ENCODE data around the gene CHST8.

The CHST8 gene

DNA sequence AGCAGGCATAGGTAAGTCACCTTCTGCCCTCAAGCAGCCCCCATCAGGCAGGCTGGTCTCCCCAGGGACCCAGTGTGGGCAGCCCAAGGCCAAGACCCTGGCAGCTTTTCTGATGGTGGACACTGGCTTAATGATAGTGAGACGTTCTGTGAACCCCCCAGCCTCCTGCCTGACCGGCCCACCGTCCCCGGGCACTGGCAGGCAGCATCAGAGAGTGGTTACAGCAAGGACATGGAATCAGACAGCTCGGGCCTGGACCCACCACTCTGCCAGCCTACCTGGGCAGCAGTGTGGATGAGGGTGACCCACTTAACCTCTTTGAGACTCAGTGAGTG is 129.7 kb downstream of the CHST8 start:
- H3K27ac ChIP-seq (ENCODE audit: low read depth, low read length) = no peak overlapping the region
- peaks cover 0 to 12% of the 10 kb centered on the region in 2 donors for H3K27me3 ChIP-seq (ENCODE audit: control insufficient read depth in 1 of 2, insufficient read depth in 2 of 2, low read length in 2 of 2)

DNA sequence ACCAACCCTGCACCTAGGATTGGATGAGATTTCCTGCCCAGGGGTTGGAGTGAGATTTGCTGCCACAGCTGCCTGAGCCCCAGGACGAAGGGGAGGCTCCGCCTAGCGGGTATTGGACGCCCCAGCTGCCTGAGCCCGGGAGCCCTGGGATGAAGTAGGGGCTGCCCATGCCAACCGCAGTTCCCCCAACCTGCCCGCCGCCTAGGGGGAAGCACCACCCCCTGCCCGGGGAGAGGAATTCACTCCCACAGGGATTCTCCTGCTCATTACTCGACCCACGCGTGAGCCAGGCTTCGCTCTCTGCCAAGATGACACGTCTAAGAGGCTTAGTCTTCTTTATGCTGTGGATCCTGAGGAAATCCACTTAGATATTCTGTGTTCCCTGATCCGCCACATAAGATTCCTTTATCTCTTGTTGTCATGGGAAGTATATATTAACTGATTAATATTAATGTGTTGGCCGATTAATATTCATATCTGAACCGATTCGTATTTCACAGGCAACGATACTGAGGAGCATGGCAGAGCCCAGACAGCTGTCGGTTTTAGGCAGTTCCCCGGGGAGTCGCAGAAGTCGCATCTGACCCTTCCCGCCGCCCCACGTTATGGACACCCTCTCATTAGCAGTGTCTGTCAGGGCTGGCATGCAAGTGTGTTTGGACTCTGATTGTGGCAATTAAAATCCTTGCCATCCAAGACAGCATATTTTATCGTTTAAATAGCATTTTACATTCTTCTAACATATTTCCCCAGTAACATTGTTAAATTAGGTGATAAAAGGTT is 130.5 kb downstream of the CHST8 start:
- no peaks in the 10 kb centered on the region for H3K36me3 ChIP-seq (ENCODE audit: insufficient read depth, low read length)
- H3K27me3 ChIP-seq (ENCODE audit: control insufficient read depth in 1 of 2, insufficient read depth in 2 of 2, low read length in 2 of 2) = peaks cover 0 to 15% of the 10 kb centered on the region in 2 donors
- H3K4me3 ChIP-seq (ENCODE audit: low read depth in 1 of 2, low read length in 2 of 2) = no peak overlapping the region
- H3K4me1 ChIP-seq (ENCODE audit: insufficient read depth, low read length) = no peaks in the 10 kb centered on the region
- H3K27ac ChIP-seq (ENCODE audit: low read depth, low read length) = no peak overlapping the region
- H3K9me3 ChIP-seq (ENCODE audit: low read length) = no peaks in the 10 kb centered on the region
- no peak overlapping the region for H3K9ac ChIP-seq (ENCODE audit: low read length)

More for the DNA sequence above, 129.7 kb downstream of the CHST8 start:
- H3K4me1 ChIP-seq (ENCODE audit: insufficient read depth, low read length) = no peaks in the 10 kb centered on the region
- H3K4me3 ChIP-seq (ENCODE audit: low read depth in 1 of 2, low read length in 2 of 2) = no peak overlapping the region
- H3K9me3 ChIP-seq (ENCODE audit: low read length) = no peaks in the 10 kb centered on the region
- no peak overlapping the region for H3K9ac ChIP-seq (ENCODE audit: low read length)
- no peaks in the 10 kb centered on the region for H3K36me3 ChIP-seq (ENCODE audit: insufficient read depth, low read length)

DNA sequence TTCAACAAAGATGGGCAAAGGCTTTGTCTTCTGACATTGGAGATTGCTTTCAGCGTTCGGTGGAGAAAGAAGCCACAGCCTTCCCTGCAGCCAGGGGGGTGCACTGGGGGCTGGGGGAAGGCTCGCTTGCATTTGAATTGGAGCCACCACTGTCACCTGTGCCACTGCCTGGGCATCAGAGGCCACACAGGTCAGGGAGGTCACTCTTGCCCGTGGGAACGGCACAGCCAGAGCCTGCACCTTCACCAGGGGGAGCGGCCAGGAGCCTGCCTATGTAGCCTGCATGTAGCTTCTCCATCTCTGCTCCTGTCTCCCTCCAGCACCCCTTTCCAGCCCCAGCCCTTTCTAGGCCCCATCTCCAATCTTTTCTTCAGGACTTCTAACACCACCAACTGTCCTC is 131.2 kb downstream of the CHST8 start:
- H3K27me3 ChIP-seq (ENCODE audit: control insufficient read depth in 1 of 2, insufficient read depth in 2 of 2, low read length in 2 of 2) = peaks cover 0 to 15% of the 10 kb centered on the region in 2 donors
- H3K9me3 ChIP-seq (ENCODE audit: low read length) = no peaks in the 10 kb centered on the region
- H3K36me3 ChIP-seq (ENCODE audit: insufficient read depth, low read length) = no peaks in the 10 kb centered on the region
- H3K4me1 ChIP-seq (ENCODE audit: insufficient read depth, low read length) = no peaks in the 10 kb centered on the region
- H3K27ac ChIP-seq (ENCODE audit: low read depth, low read length) = no peak overlapping the region
- H3K9ac ChIP-seq (ENCODE audit: low read length) = no peak overlapping the region
- no peak overlapping the region for H3K4me3 ChIP-seq (ENCODE audit: low read depth in 1 of 2, low read length in 2 of 2)

- Histone ChIP-seq H3K27me3 (ENCODE audit: control insufficient read depth in 1 of 2, insufficient read depth in 2 of 2, low read length in 2 of 2) (peaks cover 0 to 8% of the 10 kb centered on the region in 2 donors), H3K27ac (ENCODE audit: low read depth, low read length) (no peak overlapping the region)
Measured at GRCh38 chr19:33754361-33754760, 132.6 kb downstream of the CHST8 start.

DNA sequence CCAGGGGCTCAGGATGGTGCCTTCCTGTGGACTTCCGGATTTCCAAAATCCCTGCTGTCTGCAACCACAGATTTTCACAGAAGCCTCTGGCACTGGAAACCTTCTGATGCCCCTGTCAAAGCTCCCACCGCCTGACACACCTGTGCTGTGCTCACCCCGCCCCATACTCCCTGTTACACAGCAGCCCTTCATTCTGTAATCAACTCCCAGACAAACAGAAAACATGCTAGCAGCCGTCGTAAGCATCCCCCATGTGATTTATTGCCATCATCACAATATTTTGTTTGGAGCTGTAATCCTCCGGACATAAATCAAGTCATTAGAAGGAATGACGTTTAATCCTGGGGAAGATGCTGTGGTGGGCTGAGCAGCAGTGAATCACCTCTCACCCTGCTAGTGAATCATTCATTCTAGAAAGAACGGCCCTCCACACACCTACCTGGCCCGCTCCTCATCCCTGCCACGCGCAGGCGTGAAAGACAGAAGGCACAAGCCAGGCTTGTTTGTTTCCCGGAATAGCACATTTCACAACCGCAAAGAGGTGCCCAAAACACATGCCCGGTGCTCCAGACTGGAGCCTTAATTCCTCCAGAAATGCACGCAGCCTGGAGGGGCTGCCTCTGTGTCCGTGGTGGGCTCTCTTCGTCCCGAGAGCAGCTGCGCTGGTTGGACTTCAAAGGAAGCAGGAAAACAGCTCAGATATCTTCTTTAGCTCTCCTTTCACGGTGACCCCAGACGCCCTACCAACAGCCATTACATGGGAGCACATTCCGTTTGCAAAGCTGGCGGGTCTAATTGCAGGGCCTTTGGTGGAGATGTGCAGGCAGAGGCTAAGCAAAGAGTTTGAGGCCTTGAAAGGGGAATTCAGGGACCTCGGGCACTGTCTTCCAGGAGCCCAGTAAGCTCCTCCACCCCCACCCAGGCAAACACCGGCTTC is 133.6 kb downstream of the CHST8 start:
- H3K9me3 ChIP-seq (ENCODE audit: low read length) = no peaks in the 10 kb centered on the region
- no peaks in the 10 kb centered on the region for H3K36me3 ChIP-seq (ENCODE audit: insufficient read depth, low read length)
- H3K4me1 ChIP-seq (ENCODE audit: insufficient read depth, low read length) = no peaks in the 10 kb centered on the region
- H3K27me3 ChIP-seq (ENCODE audit: control insufficient read depth in 1 of 2, insufficient read depth in 2 of 2, low read length in 2 of 2) = peaks cover 0 to 8% of the 10 kb centered on the region in 2 donors
- H3K27ac ChIP-seq (ENCODE audit: low read depth, low read length) = no peak overlapping the region
- no peak overlapping the region for H3K4me3 ChIP-seq (ENCODE audit: low read depth in 1 of 2, low read length in 2 of 2)
- no peak overlapping the region for H3K9ac ChIP-seq (ENCODE audit: low read length)

More at GRCh38 chr19:33754361-33754760, 132.6 kb downstream of the CHST8 start:
- Histone ChIP-seq H3K9me3 (ENCODE audit: low read length) (no peaks in the 10 kb centered on the region), H3K4me3 (ENCODE audit: low read depth in 1 of 2, low read length in 2 of 2) (no peak overlapping the region), H3K36me3 (ENCODE audit: insufficient read depth, low read length) (no peaks in the 10 kb centered on the region), H3K9ac (ENCODE audit: low read length) (no peak overlapping the region), H3K4me1 (ENCODE audit: insufficient read depth, low read length) (no peaks in the 10 kb centered on the region)

- no peaks in the 10 kb centered on the region for H3K4me1 ChIP-seq (ENCODE audit: insufficient read depth, low read length)
- H3K27me3 ChIP-seq (ENCODE audit: control insufficient read depth in 1 of 2, insufficient read depth in 2 of 2, low read length in 2 of 2) = peaks cover 0 to 8% of the 10 kb centered on the region in 2 donors
- no peak overlapping the region for H3K27ac ChIP-seq (ENCODE audit: low read depth, low read length)
- no peaks in the 10 kb centered on the region for H3K36me3 ChIP-seq (ENCODE audit: insufficient read depth, low read length)
- no peaks in the 10 kb centered on the region for H3K9me3 ChIP-seq (ENCODE audit: low read length)
- H3K4me3 ChIP-seq (ENCODE audit: low read depth in 1 of 2, low read length in 2 of 2) = no peak overlapping the region
- no peak overlapping the region for H3K9ac ChIP-seq (ENCODE audit: low read length)
Measured at GRCh38 chr19:33756177-33756576, 134.4 kb downstream of the CHST8 start.

DNA sequence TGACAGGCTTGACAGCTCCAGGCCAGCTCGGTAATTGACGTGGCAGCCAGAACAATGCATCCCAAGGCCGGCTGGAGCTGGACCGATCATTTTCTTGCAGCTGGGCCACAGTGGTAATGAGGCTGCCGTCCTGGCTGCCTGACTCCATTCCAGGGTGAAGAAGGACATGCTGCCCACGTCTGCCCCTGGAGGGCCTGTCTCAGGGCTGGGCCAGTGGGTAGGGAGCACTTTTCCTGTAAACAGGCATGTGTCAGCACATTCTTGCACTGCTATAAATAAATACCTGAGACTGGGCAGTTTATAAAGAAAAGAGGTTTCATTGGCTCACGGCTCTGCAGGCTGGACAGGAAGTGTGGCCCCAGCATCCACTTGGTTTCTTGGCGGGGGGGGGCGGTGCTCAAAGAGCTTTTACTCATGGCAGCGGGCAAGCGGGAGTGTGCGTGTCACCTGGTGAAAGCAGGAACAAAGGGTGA is 136.8 kb downstream of the CHST8 start:
- Histone ChIP-seq H3K9me3 (ENCODE audit: low read length) (no peaks in the 10 kb centered on the region), H3K36me3 (ENCODE audit: insufficient read depth, low read length) (no peaks in the 10 kb centered on the region), H3K4me1 (ENCODE audit: insufficient read depth, low read length) (no peaks in the 10 kb centered on the region), H3K27me3 (ENCODE audit: control insufficient read depth in 1 of 2, insufficient read depth in 2 of 2, low read length in 2 of 2) (peaks cover 0 to 10% of the 10 kb centered on the region in 2 donors), H3K4me3 (ENCODE audit: low read depth in 1 of 2, low read length in 2 of 2) (no peak overlapping the region), H3K27ac (ENCODE audit: low read depth, low read length) (no peak overlapping the region), H3K9ac (ENCODE audit: low read length) (no peak overlapping the region)

- Histone ChIP-seq H3K9me3 (ENCODE audit: low read length) (no peaks in the 10 kb centered on the region), H3K27ac (ENCODE audit: low read depth, low read length) (no peak overlapping the region), H3K27me3 (ENCODE audit: control insufficient read depth in 1 of 2, insufficient read depth in 2 of 2, low read length in 2 of 2) (peaks cover 0 to 12% of the 10 kb centered on the region in 2 donors), H3K9ac (ENCODE audit: low read length) (no peak overlapping the region), H3K36me3 (ENCODE audit: insufficient read depth, low read length) (no peaks in the 10 kb centered on the region), H3K4me1 (ENCODE audit: insufficient read depth, low read length) (no peaks in the 10 kb centered on the region), H3K4me3 (ENCODE audit: low read depth in 1 of 2, low read length in 2 of 2) (no peak overlapping the region)
Measured at GRCh38 chr19:33759356-33759755, 137.6 kb downstream of the CHST8 start.

DNA sequence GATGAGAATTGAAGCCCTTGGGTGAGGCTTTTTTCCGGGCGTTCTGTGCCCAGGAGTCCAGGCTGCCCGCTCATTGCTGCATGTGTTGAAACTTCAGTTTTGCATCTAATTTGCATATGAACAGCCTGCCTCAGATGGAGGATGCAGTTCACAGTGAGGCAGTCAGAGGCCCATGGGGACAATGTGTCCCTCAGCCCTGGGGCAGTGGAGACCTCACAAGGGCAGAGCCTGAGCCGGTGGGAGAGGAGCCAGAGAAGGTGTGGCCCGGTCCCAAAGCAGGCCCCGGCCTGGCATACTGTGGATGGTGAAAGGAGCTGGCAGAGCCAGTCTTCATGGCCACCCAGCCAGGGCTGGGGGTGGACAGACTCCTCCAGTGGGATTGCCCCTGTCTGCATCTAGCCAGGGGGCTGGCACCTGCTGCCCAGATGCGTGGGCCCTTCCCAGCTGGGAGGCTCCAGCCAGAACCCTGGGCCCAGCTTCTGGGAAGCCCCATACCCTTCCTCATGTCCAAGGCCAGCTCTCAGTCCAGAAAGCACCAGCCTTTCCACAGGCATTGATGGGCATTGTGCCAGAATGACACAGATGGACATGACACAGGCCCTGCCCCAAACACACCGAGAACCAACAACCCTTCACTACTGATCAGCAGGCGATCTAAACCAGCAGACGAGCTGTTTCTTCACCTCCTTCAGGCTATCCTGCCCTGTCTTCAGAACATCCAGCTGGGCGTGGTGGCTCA is 142.0 kb downstream of the CHST8 start:
- no peak overlapping the region for H3K27ac ChIP-seq (ENCODE audit: low read depth, low read length)
- H3K27me3 ChIP-seq (ENCODE audit: control insufficient read depth in 1 of 2, insufficient read depth in 2 of 2, low read length in 2 of 2) = peaks cover 0 to 12% of the 10 kb centered on the region in 2 donors

GRCh38 chr19:33766623-33767022 is 144.9 kb downstream of the CHST8 start:
- Histone ChIP-seq H3K9me3 (ENCODE audit: low read length) (no peaks in the 10 kb centered on the region), H3K36me3 (ENCODE audit: insufficient read depth, low read length) (no peaks in the 10 kb centered on the region), H3K9ac (ENCODE audit: low read length) (no peak overlapping the region), H3K4me1 (ENCODE audit: insufficient read depth, low read length) (no peaks in the 10 kb centered on the region), H3K4me3 (ENCODE audit: low read depth in 1 of 2, low read length in 2 of 2) (no peak overlapping the region), H3K27ac (ENCODE audit: low read depth, low read length) (no peak overlapping the region), H3K27me3 (ENCODE audit: control insufficient read depth in 1 of 2, insufficient read depth in 2 of 2, low read length in 2 of 2) (peaks cover 0 to 15% of the 10 kb centered on the region in 2 donors)

More for the DNA sequence above, 142.0 kb downstream of the CHST8 start:
- Histone ChIP-seq H3K9me3 (ENCODE audit: low read length) (no peaks in the 10 kb centered on the region), H3K4me1 (ENCODE audit: insufficient read depth, low read length) (no peaks in the 10 kb centered on the region), H3K4me3 (ENCODE audit: low read depth in 1 of 2, low read length in 2 of 2) (no peak overlapping the region), H3K9ac (ENCODE audit: low read length) (no peak overlapping the region), H3K36me3 (ENCODE audit: insufficient read depth, low read length) (no peaks in the 10 kb centered on the region)

DNA sequence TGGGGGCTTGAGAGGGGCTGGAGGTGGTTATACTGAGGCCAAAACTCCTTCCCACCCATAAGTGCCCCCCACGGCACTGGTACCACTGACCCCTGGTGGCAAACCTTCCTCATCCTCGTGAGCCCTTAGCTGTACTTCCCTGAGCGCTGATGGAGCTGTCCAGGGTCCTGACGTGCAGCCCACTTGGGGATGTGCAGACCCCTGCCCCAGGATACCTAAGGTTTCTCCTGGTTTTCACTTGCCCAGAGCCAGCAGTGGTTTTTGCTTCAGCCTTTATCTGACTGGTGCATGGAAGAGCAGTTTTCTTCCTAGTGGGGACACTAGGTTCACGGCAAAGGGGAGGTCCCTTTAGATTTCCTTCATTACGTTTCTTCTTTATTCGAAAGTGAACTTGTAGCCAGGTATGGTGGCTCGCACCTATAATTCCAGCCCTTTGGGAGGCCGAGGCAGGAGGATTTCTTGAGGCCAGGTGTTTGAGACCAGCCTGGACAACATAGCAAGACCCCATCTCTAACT is 146.2 kb downstream of the CHST8 start:
- no peak overlapping the region for H3K4me3 ChIP-seq (ENCODE audit: low read depth in 1 of 2, low read length in 2 of 2)
- H3K9me3 ChIP-seq (ENCODE audit: low read length) = no peaks in the 10 kb centered on the region
- no peak overlapping the region for H3K9ac ChIP-seq (ENCODE audit: low read length)
- peaks cover 0 to 15% of the 10 kb centered on the region in 2 donors for H3K27me3 ChIP-seq (ENCODE audit: control insufficient read depth in 1 of 2, insufficient read depth in 2 of 2, low read length in 2 of 2)
- H3K27ac ChIP-seq (ENCODE audit: low read depth, low read length) = no peak overlapping the region
- no peaks in the 10 kb centered on the region for H3K36me3 ChIP-seq (ENCODE audit: insufficient read depth, low read length)
- no peaks in the 10 kb centered on the region for H3K4me1 ChIP-seq (ENCODE audit: insufficient read depth, low read length)
